Natural killer cell treated with Interleukin-12 subunit alpha and Interleukin-12 subunit beta and Interleukin-15 and Interleukin-18, amount 100 ng/mL, for 72 hours (primary cell): ENCODE data around the gene PRX. TPM values are rescaled to one million over a fixed set of nuclear protein-coding genes. Genes with fewer than 3 reads are reported as not detected.

ENCODE experiments used
- ATAC-seq, 2 donors: fragments of 150-1000 bp; cut with Tn5 transposase in 1 of 2; sonication (Bioruptor Pico), chemical (Tn5 transposase) in 1 of 2; 2 replicates each; pipeline ENCODE4 v1.10.0; 2021
- DNase-seq: peaks from one replicate; pipeline ENCODE4 v3.0.0; 2022; ENCODE audit warnings: low spot score
- H3K27ac Mint-ChIP-seq, 2 donors: 1 replicate in 1 of 2; 2 replicates in 1 of 2; pipeline ENCODE4 v1.8.0; 2022; ENCODE audit warnings: mixed read lengths in 2 of 2, mild to moderate bottlenecking in 1 of 2, moderate library complexity in 1 of 2
- H3K27me3 Mint-ChIP-seq, 2 donors: 1 replicate in 1 of 2; 2 replicates in 1 of 2; pipeline ENCODE4 v1.8.0; 2022; ENCODE audit warnings: mixed read lengths in 2 of 2
- H3K36me3 Mint-ChIP-seq: one replicate; pipeline ENCODE4 v1.8.0; 2022; ENCODE audit warnings: mixed read lengths
- H3K4me1 Mint-ChIP-seq, 2 donors: 1 replicate in 1 of 2; 2 replicates in 1 of 2; pipeline ENCODE4 v1.8.0; 2022; ENCODE audit warnings: low read depth in 2 of 2, mixed read lengths in 2 of 2, mild to moderate bottlenecking in 1 of 2
- H3K4me3 Mint-ChIP-seq: one replicate; pipeline ENCODE4 v1.8.0; 2022; ENCODE audit warnings: mixed read lengths
- H3K9me3 Mint-ChIP-seq: 2 replicates; pipeline ENCODE4 v1.8.0; 2022; ENCODE audit warnings: mixed read lengths
- total RNA-seq, 2 donors: library from RNA; stranded (reverse); gene quantifications; one replicate each; pipeline ENCODE4 v1.2.3, GENCODE V29; 2022

PRX gene
- total RNA-seq, 2 donors from 2014 or later = 0.48 to 0.78 TPM

DNA sequence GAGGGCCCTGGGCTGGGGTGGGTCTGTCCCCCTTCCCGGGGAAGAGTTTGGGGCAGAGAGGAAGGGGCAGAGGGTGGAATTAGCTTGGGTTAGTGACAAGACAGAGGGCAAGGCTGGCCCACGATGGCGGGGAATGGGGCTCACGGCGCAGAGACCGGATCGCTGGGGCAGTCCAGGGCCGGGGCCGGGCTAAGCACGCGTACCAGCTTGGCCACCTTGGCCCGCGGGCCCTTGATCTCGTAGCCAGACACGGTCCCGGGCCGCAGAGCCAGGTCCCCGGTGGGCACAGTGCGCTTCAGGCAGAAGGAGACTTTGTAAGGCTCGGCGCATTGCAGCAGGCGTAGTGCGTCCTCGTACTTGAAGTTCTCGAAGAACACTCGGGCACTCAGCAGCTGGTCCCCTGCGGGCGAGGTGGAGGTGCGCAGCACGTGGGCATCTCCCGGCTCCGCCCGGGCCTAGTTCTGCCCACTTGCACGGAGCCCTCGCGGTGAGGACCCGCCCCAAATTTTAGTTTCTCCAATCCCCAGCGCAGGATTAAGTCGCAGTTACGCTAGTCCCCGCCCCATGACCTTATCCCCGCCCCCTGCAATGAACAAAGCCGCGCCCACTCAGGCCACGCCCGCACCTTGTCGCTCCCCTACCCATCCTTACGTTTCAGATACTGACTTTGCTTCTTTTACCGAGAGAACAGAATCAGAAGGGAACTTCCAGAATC is 14.6 kb downstream of the PRX start:
- H3K27ac Mint-ChIP-seq = no peak overlapping the region
- H3K4me1 Mint-ChIP-seq = peaks cover 12 to 15% of the 10 kb centered on the region in 2 donors
- H3K4me3 Mint-ChIP-seq = no peak overlapping the region
- no peaks in the 10 kb centered on the region for H3K36me3 Mint-ChIP-seq
- ATAC-seq = peak; percentile 23 to 50
- no peak for DNase-seq
- no peaks in the 10 kb centered on the region for H3K9me3 Mint-ChIP-seq
- peaks cover 0 to 3% of the 10 kb centered on the region in 2 donors for H3K27me3 Mint-ChIP-seq

DNA sequence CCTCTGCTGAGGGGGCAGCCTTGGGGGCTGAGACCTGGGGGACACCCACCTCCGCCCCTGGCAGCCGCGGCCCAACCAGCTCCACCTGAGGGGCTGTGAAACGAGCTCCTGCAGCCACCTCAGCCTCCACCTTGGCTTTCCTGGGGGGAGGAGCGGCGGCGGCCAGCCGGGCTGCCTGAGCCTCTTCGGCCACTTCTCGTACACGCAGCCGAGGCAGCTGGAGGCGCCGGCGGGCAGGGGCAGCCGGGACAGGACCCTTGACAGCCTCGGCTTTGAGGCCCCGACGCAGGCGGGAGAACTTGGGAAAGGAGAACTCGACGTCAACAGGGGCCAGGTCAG is 15.6 kb downstream of the PRX start:
- DNase-seq (no peak), ATAC-seq (no peak)
- Mint-ChIP-seq H3K4me3 (no peak overlapping the region), H3K27me3 (peaks cover 0 to 3% of the 10 kb centered on the region in 2 donors), H3K27ac (no peak overlapping the region), H3K36me3 (no peaks in the 10 kb centered on the region), H3K4me1 (peaks cover 7% of the 10 kb centered on the region in 2 donors), H3K9me3 (no peaks in the 10 kb centered on the region)

- Mint-ChIP-seq H3K9me3 (no peaks in the 10 kb centered on the region), H3K27me3 (peaks cover 0 to 3% of the 10 kb centered on the region in 2 donors), H3K36me3 (no peaks in the 10 kb centered on the region), H3K4me3 (no peak overlapping the region), H3K27ac (no peak overlapping the region), H3K4me1 (peaks cover 7 to 10% of the 10 kb centered on the region in 2 donors)
- DNase-seq (no peak), ATAC-seq (no peak)
These were observed 16.2 kb downstream of the PRX start for GRCh38 chr19:40396886-40397567.

DNA sequence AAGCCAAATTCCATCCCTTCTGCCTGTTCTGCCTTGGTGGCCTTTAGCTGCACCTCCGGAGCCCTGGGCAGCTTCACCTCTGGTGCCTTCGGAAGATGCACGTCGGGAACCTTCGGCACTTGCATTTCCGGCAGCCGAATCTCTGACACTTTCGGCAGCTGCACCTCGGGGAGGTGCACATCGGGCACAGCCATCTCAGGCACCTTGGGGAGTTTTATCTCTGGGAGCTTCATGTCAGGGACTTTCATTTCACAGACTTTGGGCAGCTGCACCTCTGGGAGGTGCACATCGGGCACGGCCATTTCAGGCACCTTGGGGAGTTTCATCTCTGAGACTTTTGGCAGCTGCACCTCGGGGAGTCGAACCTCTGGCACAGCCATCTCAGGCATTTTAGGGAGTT is 17.2 kb downstream of the PRX start:
- no peak for ATAC-seq
- peaks cover 0 to 3% of the 10 kb centered on the region in 2 donors for H3K27me3 Mint-ChIP-seq
- H3K9me3 Mint-ChIP-seq = no peaks in the 10 kb centered on the region
- peaks cover 7 to 10% of the 10 kb centered on the region in 2 donors for H3K4me1 Mint-ChIP-seq
- DNase-seq = no peak
- H3K4me3 Mint-ChIP-seq = no peak overlapping the region
- H3K36me3 Mint-ChIP-seq = no peaks in the 10 kb centered on the region
- H3K27ac Mint-ChIP-seq = no peak overlapping the region

- Mint-ChIP-seq H3K9me3 (no peaks in the 10 kb centered on the region), H3K4me1 (peaks cover 7 to 10% of the 10 kb centered on the region in 2 donors), H3K4me3 (no peak overlapping the region), H3K36me3 (no peaks in the 10 kb centered on the region), H3K27ac (no peak overlapping the region), H3K27me3 (peaks cover 0 to 3% of the 10 kb centered on the region in 2 donors)
- no peak for DNase-seq
- no peak for ATAC-seq
These were observed 18.4 kb downstream of the PRX start for GRCh38 chr19:40394816-40395210.

DNA sequence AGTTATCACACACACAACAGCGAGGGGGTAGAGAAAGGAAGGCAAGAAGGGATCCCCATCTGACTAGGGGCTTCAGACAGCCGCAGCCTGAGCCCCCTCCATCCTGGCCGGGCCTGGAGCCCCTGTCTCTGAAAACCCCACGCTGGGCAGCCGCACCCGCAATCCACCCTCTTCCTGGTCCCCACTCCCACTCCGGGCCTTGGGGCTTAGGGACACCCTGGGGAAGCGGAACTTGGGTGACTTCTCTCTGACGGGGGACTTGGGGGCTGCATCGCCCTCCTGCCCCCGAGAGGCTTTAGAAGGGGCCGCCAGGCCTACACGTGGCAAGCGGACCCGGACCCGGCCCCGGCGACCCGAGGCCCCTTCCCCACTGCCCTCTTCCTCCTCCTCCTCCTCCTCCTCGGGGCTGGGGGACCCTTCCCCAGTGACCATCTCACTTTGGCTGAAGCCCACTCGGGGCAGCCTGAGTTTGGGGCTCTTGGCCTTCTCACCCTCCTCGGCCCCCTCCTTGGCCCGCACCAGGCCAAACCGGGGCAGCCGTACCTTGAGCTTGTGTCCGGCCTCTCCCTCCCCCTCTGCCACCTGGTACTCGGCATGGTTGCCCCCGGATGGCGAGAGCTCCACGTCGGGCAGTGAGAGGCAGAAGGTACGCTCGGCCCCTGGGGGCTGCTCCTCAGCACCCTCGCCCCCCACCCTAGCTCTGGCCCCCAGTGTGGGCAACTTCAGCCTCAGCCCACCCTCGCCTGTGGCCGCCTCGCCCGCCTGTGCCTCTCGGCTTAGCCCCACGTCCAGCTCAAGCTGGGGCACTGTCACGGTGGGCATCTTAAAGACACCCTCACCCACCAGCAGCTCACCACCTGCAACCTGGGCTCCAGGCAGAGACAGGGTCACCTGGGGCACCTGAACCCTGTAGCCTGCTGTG is 19.0 kb downstream of the PRX start:
- H3K4me3 Mint-ChIP-seq = no peak overlapping the region
- ATAC-seq (no peak), DNase-seq (no peak)
- H3K9me3 Mint-ChIP-seq = no peaks in the 10 kb centered on the region
- peaks cover 3 to 7% of the 10 kb centered on the region in 2 donors for H3K4me1 Mint-ChIP-seq
- no peak overlapping the region for H3K27ac Mint-ChIP-seq
- peaks cover 0 to 2% of the 10 kb centered on the region in 2 donors for H3K27me3 Mint-ChIP-seq
- no peaks in the 10 kb centered on the region for H3K36me3 Mint-ChIP-seq

- H3K36me3 Mint-ChIP-seq = no peaks in the 10 kb centered on the region
- no peak overlapping the region for H3K4me3 Mint-ChIP-seq
- H3K9me3 Mint-ChIP-seq = no peaks in the 10 kb centered on the region
- no peak overlapping the region for H3K27ac Mint-ChIP-seq
- ATAC-seq (peak in 1 of 2 donors; percentile 22), DNase-seq (no peak)
- no peaks in the 10 kb centered on the region for H3K27me3 Mint-ChIP-seq
- peaks cover 0 to 3% of the 10 kb centered on the region in 2 donors for H3K4me1 Mint-ChIP-seq
These were observed 20.2 kb downstream of the PRX start for GRCh38 chr19:40392894-40393517.

GRCh38 chr19:40392123-40392522 is 21.1 kb downstream of the PRX start:
- Mint-ChIP-seq H3K9me3 (no peaks in the 10 kb centered on the region), H3K36me3 (no peaks in the 10 kb centered on the region), H3K27me3 (no peaks in the 10 kb centered on the region), H3K4me1 (peaks cover 0 to 3% of the 10 kb centered on the region in 2 donors), H3K27ac (no peak overlapping the region), H3K4me3 (no peak overlapping the region)
- no peak for ATAC-seq
- DNase-seq = no peak

DNA sequence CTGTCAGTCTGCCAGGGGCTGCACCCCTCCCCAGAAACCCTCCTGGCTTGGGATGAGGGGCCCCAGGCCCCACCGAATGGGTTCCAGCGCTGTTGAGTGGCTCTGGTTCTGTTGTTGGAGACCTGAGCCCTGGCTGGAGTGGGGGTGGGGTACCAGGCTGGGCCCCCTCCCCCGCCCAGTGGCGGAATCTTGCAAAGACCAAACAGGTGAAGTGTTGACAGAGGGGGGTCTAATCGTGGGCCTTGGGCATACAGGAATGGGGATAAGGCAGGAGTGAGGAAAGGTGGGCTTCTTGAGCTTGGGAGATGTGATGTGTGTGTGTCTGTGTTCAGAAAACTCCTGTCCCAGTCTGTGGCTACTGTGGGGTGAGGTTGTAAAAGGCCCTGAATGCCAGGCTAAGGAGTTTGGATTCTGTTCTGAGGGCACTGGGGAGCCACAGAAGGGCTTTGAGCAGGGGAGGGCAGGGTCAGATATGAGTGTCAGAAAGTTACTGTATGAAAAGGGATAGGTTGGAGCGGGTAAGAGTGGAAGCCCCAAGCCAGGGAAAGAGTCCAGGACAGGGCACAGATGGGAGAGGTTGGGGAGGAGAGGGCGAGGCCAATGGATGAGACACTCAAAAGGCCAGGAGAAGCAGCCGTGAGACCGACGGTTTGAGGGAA is 23.0 kb downstream of the PRX start, which contains the start of gene HIPK4:
Gene HIPK4 (minus strand): TSS at position 98 of the 659 bp plus-strand sequence. CDS start 279 bp downstream, outside the sequence.
- H3K4me3 Mint-ChIP-seq = no peak within 1 kb of the TSS
- no peaks in the 10 kb centered on the region for H3K9me3 Mint-ChIP-seq
- DNase-seq (no peak), ATAC-seq (no peak)
- peak within 1 kb of the TSS in 1 of 2 donors; percentile 54 for H3K27ac Mint-ChIP-seq
- H3K36me3 Mint-ChIP-seq = no peaks in the 10 kb centered on the region
- H3K4me1 Mint-ChIP-seq = peaks cover 0 to 5% of the 10 kb centered on the region in 2 donors
- H3K27me3 Mint-ChIP-seq = no peaks in the 10 kb centered on the region

DNA sequence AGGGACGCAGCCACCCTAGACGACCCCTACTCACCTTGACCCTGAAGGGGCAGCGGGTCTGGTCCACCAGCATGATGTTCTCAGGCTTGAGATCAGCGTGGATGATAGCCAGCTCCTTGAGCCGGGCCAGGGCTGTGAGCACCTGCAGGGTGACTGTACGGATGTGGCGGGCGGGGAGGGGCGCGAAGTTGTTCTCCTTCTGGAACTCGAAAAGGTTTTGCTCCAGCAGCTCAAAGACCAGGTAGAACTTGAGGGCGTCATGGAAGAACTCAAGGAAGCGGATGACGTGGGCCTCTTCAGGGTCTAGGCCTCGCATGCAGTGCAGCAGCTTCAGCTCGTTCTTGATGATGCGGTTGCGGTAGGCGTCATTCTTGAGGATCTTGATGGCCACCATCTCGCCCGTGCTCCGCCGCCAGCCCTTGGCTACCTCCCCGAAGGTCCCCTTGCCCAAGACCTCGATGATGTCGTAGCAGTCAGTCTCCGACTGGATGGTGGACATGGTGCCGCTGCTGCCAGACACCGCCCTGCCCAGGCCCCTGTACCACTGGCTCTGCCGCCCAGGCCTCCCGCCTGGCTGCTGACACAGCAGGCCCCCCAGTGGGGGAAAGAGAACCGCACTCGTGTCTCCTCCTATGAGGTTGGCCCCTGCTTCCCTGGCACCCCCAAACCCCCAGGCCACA is 23.6 kb downstream of the PRX start:
- no peaks in the 10 kb centered on the region for H3K36me3 Mint-ChIP-seq
- no peak for ATAC-seq
- no peak overlapping the region for H3K27ac Mint-ChIP-seq
- H3K27me3 Mint-ChIP-seq = no peaks in the 10 kb centered on the region
- DNase-seq = no peak
- H3K9me3 Mint-ChIP-seq = no peaks in the 10 kb centered on the region
- peaks cover 0 to 7% of the 10 kb centered on the region in 2 donors for H3K4me1 Mint-ChIP-seq
- no peak overlapping the region for H3K4me3 Mint-ChIP-seq

DNA sequence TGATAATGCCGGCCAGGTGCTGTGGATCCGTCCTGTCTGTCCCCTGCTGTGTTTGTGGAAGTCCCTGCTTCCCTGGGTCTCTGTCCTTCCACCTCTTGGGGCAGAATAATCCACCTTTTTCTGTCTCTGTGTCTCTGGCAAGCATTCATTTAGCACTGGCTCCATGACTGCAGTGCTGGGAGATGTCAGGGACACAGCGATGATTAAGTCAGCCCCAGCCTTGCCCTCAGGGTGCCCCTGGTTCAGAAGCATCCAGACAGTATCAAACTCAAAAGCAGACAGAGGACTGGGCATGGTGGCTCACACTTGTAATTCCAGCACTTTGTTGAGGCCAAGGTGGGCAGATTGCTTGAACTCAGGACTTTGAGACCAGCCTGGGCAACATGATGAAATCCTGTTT is 24.7 kb downstream of the PRX start:
- ATAC-seq (no peak), DNase-seq (no peak)
- H3K9me3 Mint-ChIP-seq = no peaks in the 10 kb centered on the region
- H3K36me3 Mint-ChIP-seq = no peaks in the 10 kb centered on the region
- no peak overlapping the region for H3K27ac Mint-ChIP-seq
- no peak overlapping the region for H3K4me3 Mint-ChIP-seq
- no peaks in the 10 kb centered on the region for H3K27me3 Mint-ChIP-seq
- H3K4me1 Mint-ChIP-seq = peaks cover 0 to 7% of the 10 kb centered on the region in 2 donors

- no peak overlapping the region for H3K4me3 Mint-ChIP-seq
- H3K9me3 Mint-ChIP-seq = no peaks in the 10 kb centered on the region
- no peak overlapping the region for H3K27ac Mint-ChIP-seq
- no peaks in the 10 kb centered on the region for H3K27me3 Mint-ChIP-seq
- peaks cover 0 to 4% of the 10 kb centered on the region in 2 donors for H3K4me1 Mint-ChIP-seq
- ATAC-seq (no peak), DNase-seq (no peak)
- H3K36me3 Mint-ChIP-seq = no peaks in the 10 kb centered on the region
These were observed 26.0 kb downstream of the PRX start for GRCh38 chr19:40387155-40387554.
